ENCODE measurements around the gene TTLL10.

Gene TTLL10

GRCh38 chr1:1235016-1235744 is 61.5 kb downstream of the TTLL10 start:
- no peak for TF ChIP-seq BHLHE40 (IDR thresholded peaks at IDR 0.05; ENCODE audit: borderline replicate concordance)
- TF ChIP-seq LEF1 (IDR thresholded peaks at IDR 0.05; ENCODE audit: borderline replicate concordance): no peak
- TF ChIP-seq SP1 (IDR thresholded peaks at IDR 0.05): no peak
- no peak for TF ChIP-seq ZNF384 (IDR thresholded peaks at IDR 0.05)
- no peak for TF ChIP-seq TARDBP (IDR thresholded peaks at IDR 0.05)
- TF ChIP-seq ELF4 (IDR thresholded peaks at IDR 0.05): no peak
- TF ChIP-seq NFRKB (IDR thresholded peaks at IDR 0.05): no peak
- no peak for TF ChIP-seq SUZ12 (IDR thresholded peaks at IDR 0.05)
- TF ChIP-seq FOXM1 (IDR thresholded peaks at IDR 0.05; ENCODE audit: borderline replicate concordance): no peak
- POLR2A ChIA-PET: no interaction called here
- CTCF ChIA-PET: no interaction called here
- no peak for DNase-seq (ENCODE audit: extremely low spot score)

DNA sequence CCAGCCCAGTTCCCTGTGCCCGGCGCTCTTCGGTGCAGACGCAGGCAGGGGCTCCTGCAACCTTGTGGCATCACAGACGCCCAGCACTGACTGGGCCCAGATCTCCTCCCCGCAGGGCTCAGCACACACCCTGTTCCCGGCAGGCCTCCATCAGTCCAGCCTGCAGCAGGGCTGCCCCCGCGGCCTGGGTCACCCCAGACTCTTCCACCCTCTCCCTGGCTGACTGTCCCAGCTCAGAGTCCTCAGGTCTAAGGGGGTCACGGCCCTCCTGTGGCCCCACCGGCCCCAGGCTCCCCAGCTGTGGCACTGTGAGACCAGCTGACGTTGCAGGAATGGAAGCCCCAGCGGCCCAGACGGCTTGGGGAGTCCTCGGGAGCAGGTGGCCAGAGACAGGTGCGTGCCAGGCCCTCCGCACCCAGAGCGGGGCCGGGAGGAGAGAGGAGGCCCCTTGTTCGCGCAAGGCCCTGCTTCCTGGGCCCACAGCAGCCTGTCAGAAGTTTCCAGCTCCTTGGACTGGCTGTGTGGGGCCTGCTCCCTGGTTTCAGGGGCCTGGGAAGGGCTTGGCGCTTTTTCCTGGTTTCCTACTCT is 62.6 kb downstream of the TTLL10 start:
- DNase-seq (ENCODE audit: extremely low spot score): no peak
- ChIA-PET POLR2A (no interaction called here), CTCF (interaction anchor here (0.7 kb wide), 1 partner anchor 119 kb away, joined by 3 read pairs; no protein-coding TSS in a partner anchor)
- TF ChIP-seq TARDBP (IDR thresholded peaks at IDR 0.05): no peak
- no peak for TF ChIP-seq BHLHE40 (IDR thresholded peaks at IDR 0.05; ENCODE audit: borderline replicate concordance)
- TF ChIP-seq FOXA1 (IDR thresholded peaks at IDR 0.05): no peak
- TF ChIP-seq NFRKB (IDR thresholded peaks at IDR 0.05): no peak
- no peak for TF ChIP-seq SUZ12 (IDR thresholded peaks at IDR 0.05)
- no peak for TF ChIP-seq ELF4 (IDR thresholded peaks at IDR 0.05)
- no peak for TF ChIP-seq HDGF (IDR thresholded peaks at IDR 0.05; ENCODE audit: borderline replicate concordance)
- no peak for TF ChIP-seq L3MBTL2 (conservative IDR thresholded peaks at IDR 0.05)

GRCh38 chr1:1236945-1237873 is 63.5 kb downstream of the TTLL10 start:
- no peak for TF ChIP-seq L3MBTL2 (conservative IDR thresholded peaks at IDR 0.05)
- POLR2A ChIA-PET: no interaction called here
- DNase-seq (ENCODE audit: extremely low spot score): no peak
- CTCF ChIA-PET: interaction anchor here (0.7 kb wide), 1 partner anchor 120 kb away, joined by 3 read pairs; no protein-coding TSS in a partner anchor

DNA sequence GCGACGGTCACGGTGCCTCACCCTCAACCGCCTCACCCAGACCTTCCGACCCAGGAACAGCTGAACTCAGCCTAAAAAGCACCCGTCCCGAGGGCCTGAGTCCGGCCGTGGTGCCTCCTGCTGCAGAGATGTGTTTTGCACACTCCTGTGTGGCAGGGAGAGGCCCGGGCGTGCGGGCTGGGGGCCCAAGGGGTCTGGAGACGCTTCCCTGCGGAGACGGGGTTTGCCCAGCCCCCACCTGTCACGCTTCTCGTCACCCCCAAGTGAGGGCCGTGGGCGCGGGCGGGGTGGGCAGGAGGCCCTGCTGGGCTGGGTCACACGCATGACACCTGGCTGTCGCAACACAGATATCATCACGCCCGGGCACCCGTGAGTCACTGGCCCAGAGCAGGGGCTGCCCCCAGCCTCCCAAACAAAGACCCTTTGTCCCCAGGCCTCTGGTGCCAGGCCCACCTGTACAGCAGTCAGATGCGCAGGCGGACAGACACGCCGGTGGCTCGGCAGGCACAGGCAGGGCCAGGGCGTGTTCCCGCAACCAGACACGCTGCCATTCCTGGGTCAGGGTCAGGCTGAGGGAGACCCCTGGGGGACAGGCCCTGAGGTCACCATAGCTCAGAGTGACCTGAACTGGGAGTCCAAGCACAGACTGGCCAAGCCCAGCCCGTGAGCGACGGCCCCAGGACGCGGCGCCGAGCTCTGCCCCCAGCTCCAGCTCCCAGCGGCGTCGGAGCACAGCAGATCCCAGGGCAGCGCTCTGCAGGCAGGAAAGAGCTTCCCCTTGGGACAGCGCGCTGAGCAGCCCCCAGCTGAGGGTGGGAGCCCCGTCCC is 64.4 kb downstream of the TTLL10 start:
- TF ChIP-seq BHLHE40 (IDR thresholded peaks at IDR 0.05; ENCODE audit: borderline replicate concordance) (no peak), ZNF384 (IDR thresholded peaks at IDR 0.05) (no peak), ELF4 (IDR thresholded peaks at IDR 0.05) (no peak), LEF1 (IDR thresholded peaks at IDR 0.05; ENCODE audit: borderline replicate concordance) (no peak), FOXM1 (IDR thresholded peaks at IDR 0.05; ENCODE audit: borderline replicate concordance) (no peak), SUZ12 (IDR thresholded peaks at IDR 0.05) (no peak), PKNOX1 (IDR thresholded peaks at IDR 0.05) (no peak), TARDBP (IDR thresholded peaks at IDR 0.05) (no peak)
- DNase-seq (ENCODE audit: extremely low spot score): no peak
- ChIA-PET POLR2A (no interaction called here), CTCF (no interaction called here)

DNA sequence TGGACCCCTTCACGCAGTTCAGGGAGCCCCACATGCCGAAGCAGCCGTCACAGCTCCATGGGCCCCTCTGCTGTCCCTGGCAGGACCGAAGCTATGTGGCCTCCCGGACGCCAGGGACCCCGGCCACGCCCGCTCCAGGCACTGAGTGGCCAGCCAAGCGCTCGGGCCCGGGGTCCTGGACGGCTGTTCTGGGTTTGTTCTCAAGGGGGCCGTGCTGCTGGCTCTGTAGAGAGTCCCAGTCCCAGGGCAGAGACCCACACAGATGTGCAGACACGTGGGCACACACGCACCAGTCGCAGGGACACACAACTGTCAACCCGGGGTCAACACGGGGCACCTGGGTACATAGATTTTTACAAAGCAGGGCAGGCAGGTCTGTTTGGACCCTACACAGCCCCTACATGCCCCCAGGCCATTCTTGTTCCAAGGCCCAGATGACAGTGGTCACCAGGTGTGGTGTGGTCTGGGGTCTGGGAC is 65.1 kb downstream of the TTLL10 start:
- TF ChIP-seq FOXA1 (IDR thresholded peaks at IDR 0.05) (no peak), PKNOX1 (IDR thresholded peaks at IDR 0.05) (no peak), NFRKB (IDR thresholded peaks at IDR 0.05) (no peak), CTBP1 (IDR thresholded peaks at IDR 0.05; ENCODE audit: borderline replicate concordance) (no peak), FOXK2 (IDR thresholded peaks at IDR 0.05) (no peak), ZNF384 (IDR thresholded peaks at IDR 0.05) (no peak), LEF1 (IDR thresholded peaks at IDR 0.05; ENCODE audit: borderline replicate concordance) (no peak), SUZ12 (IDR thresholded peaks at IDR 0.05) (no peak), FOXM1 (IDR thresholded peaks at IDR 0.05; ENCODE audit: borderline replicate concordance) (no peak), HDGF (IDR thresholded peaks at IDR 0.05; ENCODE audit: borderline replicate concordance) (no peak), BHLHE40 (IDR thresholded peaks at IDR 0.05; ENCODE audit: borderline replicate concordance) (no peak), TARDBP (IDR thresholded peaks at IDR 0.05) (no peak), ELF4 (IDR thresholded peaks at IDR 0.05) (no peak), L3MBTL2 (conservative IDR thresholded peaks at IDR 0.05) (no peak), SP1 (IDR thresholded peaks at IDR 0.05) (no peak), ARNT (IDR thresholded peaks at IDR 0.05) (no peak)
- ChIA-PET CTCF (no interaction called here), POLR2A (interaction anchor here (0.9 to 1.0 kb wide), 2 partner anchors 9 to 91 kb away, joined by 3 to 4 read pairs; no protein-coding TSS in a partner anchor)
- no peak for DNase-seq (ENCODE audit: extremely low spot score)

- no peak for TF ChIP-seq LEF1 (IDR thresholded peaks at IDR 0.05; ENCODE audit: borderline replicate concordance)
- TF ChIP-seq L3MBTL2 (conservative IDR thresholded peaks at IDR 0.05): no peak
- TF ChIP-seq ZNF384 (IDR thresholded peaks at IDR 0.05): no peak
- no peak for TF ChIP-seq ARNT (IDR thresholded peaks at IDR 0.05)
- TF ChIP-seq FOXA1 (IDR thresholded peaks at IDR 0.05): no peak
- no peak for TF ChIP-seq FOXK2 (IDR thresholded peaks at IDR 0.05)
- TF ChIP-seq TARDBP (IDR thresholded peaks at IDR 0.05): no peak
- TF ChIP-seq FOXM1 (IDR thresholded peaks at IDR 0.05; ENCODE audit: borderline replicate concordance): no peak
- no peak for TF ChIP-seq CTBP1 (IDR thresholded peaks at IDR 0.05; ENCODE audit: borderline replicate concordance)
- TF ChIP-seq PKNOX1 (IDR thresholded peaks at IDR 0.05): no peak
- no peak for TF ChIP-seq NFRKB (IDR thresholded peaks at IDR 0.05)
- no peak for TF ChIP-seq BHLHE40 (IDR thresholded peaks at IDR 0.05; ENCODE audit: borderline replicate concordance)
- TF ChIP-seq ELF4 (IDR thresholded peaks at IDR 0.05): no peak
- no peak for TF ChIP-seq SP1 (IDR thresholded peaks at IDR 0.05)
- no peak for TF ChIP-seq HDGF (IDR thresholded peaks at IDR 0.05; ENCODE audit: borderline replicate concordance)
- no peak for TF ChIP-seq SUZ12 (IDR thresholded peaks at IDR 0.05)
- ChIA-PET CTCF (no interaction called here), POLR2A (interaction anchor here (0.9 to 1.0 kb wide), 2 partner anchors 9 to 91 kb away, joined by 3 to 4 read pairs; no protein-coding TSS in a partner anchor)
- DNase-seq (ENCODE audit: extremely low spot score): no peak
These were observed 65.5 kb downstream of the TTLL10 start for GRCh38 chr1:1239227-1239613.

Measured in HEK293T (cell line).